Gastroesophageal sphincter (tissue), 4 donors: ENCODE data around the gene TTLL8. TPM values are rescaled to one million over a fixed set of nuclear protein-coding genes. Genes with fewer than 3 reads are reported as not detected.

ENCODE experiments used
- ATAC-seq: fragments of 150-250 bp; one replicate; pipeline ENCODE4 v1.9.1; 2016; ENCODE audit warnings: mild to moderate bottlenecking, moderate library complexity
- H3K27ac ChIP-seq, 4 donors: fragments of 200-600 bp; sonication (generic) in 3 of 4; 1 replicate in 3 of 4; 2 replicates in 1 of 4; pipeline ENCODE4 v1.5.1; 2016 to 2019
- H3K27me3 ChIP-seq: fragments of 200-600 bp; sonication (generic); one replicate; pipeline ENCODE4 v1.5.1; 2019
- H3K36me3 ChIP-seq, 2 donors: fragments of 200-600 bp; sonication (generic); one replicate each; pipeline ENCODE4 v1.5.1; 2019; ENCODE audit warnings: control low read depth in 1 of 2
- H3K4me1 ChIP-seq, 3 donors: fragments of 200-600 bp; sonication (generic); 1 replicate in 2 of 3; 2 replicates in 1 of 3; pipeline ENCODE4 v1.5.1; 2016 to 2019; ENCODE audit warnings: control low read depth in 2 of 3
- H3K4me3 ChIP-seq, 2 donors: fragments of 200-600 bp; sonication (generic); one replicate each; pipeline ENCODE4 v1.5.1; 2019; ENCODE audit warnings: mild to moderate bottlenecking in 1 of 2, moderate library complexity in 1 of 2
- H3K9me3 ChIP-seq, 3 donors: fragments of 200-600 bp; sonication (generic); one replicate each; pipeline ENCODE4 v1.5.1; 2017 to 2019; ENCODE audit warnings: control low read depth in 2 of 3
- CTCF ChIP-seq, 4 experiments: fragments of 200-600 bp in 2 of 4; fragments of 450-650 bp in 2 of 4; sonication (generic) in 1 of 4; IDR thresholded peaks; one replicate each; pipeline ENCODE4 v1.5.1; 2017 to 2019; ENCODE audit warnings: antibody characterized with exemption in 4 of 4, mild to moderate bottlenecking in 2 of 4, moderate library complexity in 2 of 4
- EP300 ChIP-seq: sonication (generic); formaldehyde crosslinking; IDR thresholded peaks from one replicate; pipeline ENCODE4 v1.6.1; 2017; ENCODE audit warnings: antibody characterized with exemption, mild to moderate bottlenecking
- POLR2A ChIP-seq, 2 donors: fragments of 450-650 bp; IDR thresholded peaks; one replicate each; pipeline ENCODE4 v1.6.1; 2017; ENCODE audit warnings: antibody characterized with exemption in 2 of 2, mild to moderate bottlenecking in 2 of 2, moderate library complexity in 1 of 2
- POLR2AphosphoS5 ChIP-seq: sonication (generic); formaldehyde crosslinking; IDR thresholded peaks from one replicate; pipeline ENCODE4 v1.6.1; 2017; ENCODE audit warnings: antibody characterized with exemption
- WGBS, 2 donors: methylation state at CpG; one replicate each; pipeline ENCODE4 v1.1.5; 2018; ENCODE audit warnings: low coverage in 1 of 2; 5-methylcytosine and 5-hydroxymethylcytosine counted together
- total RNA-seq, 4 donors: library from RNA; depleted of rRNA; stranded (reverse); fragments of >200 nt; gene quantifications; one replicate each; pipeline ENCODE4 v1.1.0, GENCODE V29; 2016

Gene TTLL8
- not detected for total RNA-seq

GRCh38 chr22:50058061-50058905 is at the start of gene TTLL8:
TSS of gene TTLL8 (minus strand) at chr22:50058298.
- Histone ChIP-seq H3K27me3 (peaks cover 79% of the 10 kb centered on the region), H3K27ac (no peak within 1 kb of the TSS), H3K4me3 (peak within 1 kb of the TSS in 1 of 2 donors; percentile 38), H3K9me3 (peaks cover 0 to 13% (median 0%) of the 10 kb centered on the region in 3 donors), H3K4me1 (peaks cover 0 to 20% (median 7%) of the 10 kb centered on the region in 3 donors), H3K36me3 (no peaks in the 10 kb centered on the region)
- WGBS, 2 donors, result no CpG with 5 or more reads among the region's 102 CpGs
- no peak for ATAC-seq
- no peak for TF ChIP-seq POLR2A (IDR thresholded peaks at IDR 0.05)
- TF ChIP-seq EP300, result no peak
- TF ChIP-seq POLR2AphosphoS5, result no peak
- no peak for TF ChIP-seq CTCF (IDR thresholded peaks at IDR 0.05)

GRCh38 chr22:50107529-50107928 is 49.4 kb upstream of the TTLL8 start:
- 81 to 83% methylated on average over 1 to 3 of the region's 9 CpGs for WGBS, 2 donors
- no peak for TF ChIP-seq POLR2A (IDR thresholded peaks at IDR 0.05)
- no peak for TF ChIP-seq POLR2AphosphoS5
- Histone ChIP-seq H3K9me3 (no peaks in the 10 kb centered on the region), H3K4me3 (no peak overlapping the region), H3K27ac (no peak overlapping the region), H3K36me3 (no peaks in the 10 kb centered on the region), H3K27me3 (peaks cover 16% of the 10 kb centered on the region), H3K4me1 (no peaks in the 10 kb centered on the region)
- ATAC-seq, result no peak

GRCh38 chr22:50105208-50106100 is 47.4 kb upstream of the TTLL8 start:
- TF ChIP-seq POLR2A (IDR thresholded peaks at IDR 0.05), result no peak
- no peak for TF ChIP-seq CTCF (IDR thresholded peaks at IDR 0.05)
- no peak for TF ChIP-seq EP300
- TF ChIP-seq POLR2AphosphoS5, result no peak
- H3K36me3 ChIP-seq, result no peaks in the 10 kb centered on the region
- H3K27me3 ChIP-seq, result peaks cover 16% of the 10 kb centered on the region
- 33 to 45% methylated on average over 7 to 9 of the region's 9 CpGs for WGBS, 2 donors
- no peaks in the 10 kb centered on the region for H3K9me3 ChIP-seq
- no peak overlapping the region for H3K4me3 ChIP-seq
- no peak for ATAC-seq
- no peak overlapping the region for H3K27ac ChIP-seq
- no peaks in the 10 kb centered on the region for H3K4me1 ChIP-seq

- H3K4me1 ChIP-seq, result no peaks in the 10 kb centered on the region
- H3K9me3 ChIP-seq, result no peaks in the 10 kb centered on the region
- H3K4me3 ChIP-seq, result no peak overlapping the region
- H3K27ac ChIP-seq, result no peak overlapping the region
- H3K27me3 ChIP-seq, result peaks cover 12% of the 10 kb centered on the region
- ATAC-seq, result no peak
- WGBS, 2 donors, result 66% methylated on average over 2 of the region's 6 CpGs; no CpG with 5 or more reads in 1 of the 2 donors
- H3K36me3 ChIP-seq, result no peaks in the 10 kb centered on the region
- no peak for TF ChIP-seq POLR2A (IDR thresholded peaks at IDR 0.05)
- TF ChIP-seq POLR2AphosphoS5, result no peak
- no peak for TF ChIP-seq CTCF (IDR thresholded peaks at IDR 0.05)
- TF ChIP-seq EP300, result no peak
Observed at GRCh38 chr22:50104141-50104544, 46.0 kb upstream of the TTLL8 start.

GRCh38 chr22:50102946-50103345 is 44.8 kb upstream of the TTLL8 start:
- Histone ChIP-seq H3K9me3 (no peaks in the 10 kb centered on the region), H3K27ac (no peak overlapping the region), H3K27me3 (peaks cover 12% of the 10 kb centered on the region), H3K4me1 (no peaks in the 10 kb centered on the region), H3K36me3 (no peaks in the 10 kb centered on the region), H3K4me3 (no peak overlapping the region)
- TF ChIP-seq POLR2A (IDR thresholded peaks at IDR 0.05) (no peak), POLR2AphosphoS5 (no peak), EP300 (no peak), CTCF (IDR thresholded peaks at IDR 0.05) (no peak)
- no peak for ATAC-seq
- WGBS, 2 donors, result 53 to 56% methylated on average over 4 to 10 of the region's 11 CpGs
